HL-60 (cell line): ENCODE results near the gene IMP3.

ENCODE experiments used
- GABPA ChIP-seq: IDR thresholded peaks from 2 replicates; pipeline ENCODE4 v1.6.1; 2012; ENCODE audit warnings: low read depth
- POLR2AphosphoS5 ChIP-seq: IDR thresholded peaks from 2 replicates; pipeline ENCODE4 v1.6.1; 2012; ENCODE audit warnings: low read depth
- REST ChIP-seq: IDR thresholded peaks from 2 replicates; pipeline ENCODE4 v1.6.1; 2012; ENCODE audit warnings: low read depth; ENCODE audit not compliant: insufficient replicate concordance
- TF ChIP-seq, protein P1 (sequence below): IDR thresholded peaks from one replicate; pipeline ENCODE4 v1.5.1; 2011; ENCODE audit warnings: low read length, control low read depth, inconsistent platforms; ENCODE audit not compliant: insufficient read depth

DNA sequence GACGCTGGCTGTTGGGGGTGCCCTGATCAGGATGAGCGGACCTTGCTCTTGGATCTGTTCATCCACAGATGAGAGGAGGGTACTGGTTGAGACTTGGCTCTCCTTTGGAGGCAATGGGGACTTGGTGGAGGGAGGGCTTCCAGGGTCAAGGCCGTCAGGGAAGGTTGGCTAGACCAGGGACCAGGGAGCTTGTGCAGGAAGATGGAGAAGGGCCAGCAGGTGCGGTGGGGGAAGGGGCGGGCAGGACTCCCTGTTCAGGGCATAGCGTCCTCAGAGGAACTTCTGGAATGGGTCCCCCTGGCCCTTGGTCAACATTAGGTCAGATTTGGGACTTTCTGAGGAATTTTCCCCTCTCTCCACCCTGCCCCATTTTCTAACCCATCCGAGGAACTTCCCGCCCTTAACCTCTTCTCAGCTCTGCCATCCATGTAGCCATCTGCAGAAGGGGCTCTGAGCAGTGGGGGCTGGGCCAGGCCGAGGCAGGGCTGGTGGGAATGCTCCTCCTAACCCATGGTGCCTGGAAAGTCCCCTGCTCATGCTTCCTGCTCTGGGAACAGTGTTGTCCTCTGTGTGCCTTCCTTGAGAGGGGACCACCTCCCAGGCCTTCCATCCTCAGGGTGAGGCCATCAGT, 19.2 kb upstream of the IMP3 start:
- TF ChIP-seq REST (no peak), POLR2AphosphoS5 (no peak), GABPA (no peak)
- TF ChIP-seq, protein P1, sequence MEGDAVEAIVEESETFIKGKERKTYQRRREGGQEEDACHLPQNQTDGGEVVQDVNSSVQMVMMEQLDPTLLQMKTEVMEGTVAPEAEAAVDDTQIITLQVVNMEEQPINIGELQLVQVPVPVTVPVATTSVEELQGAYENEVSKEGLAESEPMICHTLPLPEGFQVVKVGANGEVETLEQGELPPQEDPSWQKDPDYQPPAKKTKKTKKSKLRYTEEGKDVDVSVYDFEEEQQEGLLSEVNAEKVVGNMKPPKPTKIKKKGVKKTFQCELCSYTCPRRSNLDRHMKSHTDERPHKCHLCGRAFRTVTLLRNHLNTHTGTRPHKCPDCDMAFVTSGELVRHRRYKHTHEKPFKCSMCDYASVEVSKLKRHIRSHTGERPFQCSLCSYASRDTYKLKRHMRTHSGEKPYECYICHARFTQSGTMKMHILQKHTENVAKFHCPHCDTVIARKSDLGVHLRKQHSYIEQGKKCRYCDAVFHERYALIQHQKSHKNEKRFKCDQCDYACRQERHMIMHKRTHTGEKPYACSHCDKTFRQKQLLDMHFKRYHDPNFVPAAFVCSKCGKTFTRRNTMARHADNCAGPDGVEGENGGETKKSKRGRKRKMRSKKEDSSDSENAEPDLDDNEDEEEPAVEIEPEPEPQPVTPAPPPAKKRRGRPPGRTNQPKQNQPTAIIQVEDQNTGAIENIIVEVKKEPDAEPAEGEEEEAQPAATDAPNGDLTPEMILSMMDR, result no peak
